ENCODE measurements around the gene UTF1. TPM values are rescaled to one million over a fixed set of nuclear protein-coding genes. Genes with fewer than 3 reads are reported as not detected.

Gene UTF1
- total RNA-seq, 1 donor from 2014 or later, result not detected

DNA sequence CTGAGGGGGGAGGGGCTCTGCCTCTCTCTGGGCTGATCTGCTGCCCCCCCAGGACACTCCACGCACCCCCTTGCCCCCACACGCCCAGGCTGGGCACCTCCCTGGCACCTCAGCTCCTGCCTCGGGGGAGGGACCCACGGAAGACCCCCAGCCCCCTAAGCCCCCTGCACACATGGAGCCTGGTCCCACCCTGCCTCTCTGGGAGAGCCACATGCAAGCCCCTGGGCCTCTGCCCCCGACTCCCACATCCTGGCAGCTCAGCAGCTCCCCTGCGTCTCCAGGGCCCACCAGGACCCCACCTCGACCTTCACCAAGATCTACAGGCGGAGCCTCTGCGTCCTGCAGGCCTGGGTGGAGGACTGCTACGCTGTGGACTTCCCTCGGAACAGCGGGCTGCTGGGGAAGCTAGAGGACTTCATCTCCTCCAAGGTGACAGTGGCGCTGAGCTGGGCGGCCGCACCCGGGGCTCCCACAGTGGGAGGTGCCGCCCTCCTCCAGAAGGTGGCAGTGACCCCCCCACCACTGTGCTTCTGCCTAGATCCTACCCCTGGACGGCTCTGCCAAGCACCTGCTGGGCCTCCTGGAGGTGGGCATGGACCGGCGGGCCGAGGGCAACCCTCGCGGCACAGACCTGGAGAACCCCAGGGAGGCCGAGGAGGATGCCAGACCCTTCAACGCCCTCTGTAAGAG, 18.7 kb upstream of the UTF1 start:
- TF ChIP-seq, protein P1, sequence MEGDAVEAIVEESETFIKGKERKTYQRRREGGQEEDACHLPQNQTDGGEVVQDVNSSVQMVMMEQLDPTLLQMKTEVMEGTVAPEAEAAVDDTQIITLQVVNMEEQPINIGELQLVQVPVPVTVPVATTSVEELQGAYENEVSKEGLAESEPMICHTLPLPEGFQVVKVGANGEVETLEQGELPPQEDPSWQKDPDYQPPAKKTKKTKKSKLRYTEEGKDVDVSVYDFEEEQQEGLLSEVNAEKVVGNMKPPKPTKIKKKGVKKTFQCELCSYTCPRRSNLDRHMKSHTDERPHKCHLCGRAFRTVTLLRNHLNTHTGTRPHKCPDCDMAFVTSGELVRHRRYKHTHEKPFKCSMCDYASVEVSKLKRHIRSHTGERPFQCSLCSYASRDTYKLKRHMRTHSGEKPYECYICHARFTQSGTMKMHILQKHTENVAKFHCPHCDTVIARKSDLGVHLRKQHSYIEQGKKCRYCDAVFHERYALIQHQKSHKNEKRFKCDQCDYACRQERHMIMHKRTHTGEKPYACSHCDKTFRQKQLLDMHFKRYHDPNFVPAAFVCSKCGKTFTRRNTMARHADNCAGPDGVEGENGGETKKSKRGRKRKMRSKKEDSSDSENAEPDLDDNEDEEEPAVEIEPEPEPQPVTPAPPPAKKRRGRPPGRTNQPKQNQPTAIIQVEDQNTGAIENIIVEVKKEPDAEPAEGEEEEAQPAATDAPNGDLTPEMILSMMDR (IDR thresholded peaks at IDR 0.05), result no peak
- no peak for TF ChIP-seq EZH2phosphoT487 (IDR thresholded peaks at IDR 0.05)
- no peak for TF ChIP-seq EZH2 (IDR thresholded peaks at IDR 0.05)
- H3K4me1 Mint-ChIP-seq, result peaks cover 3% of the 10 kb centered on the region

DNA sequence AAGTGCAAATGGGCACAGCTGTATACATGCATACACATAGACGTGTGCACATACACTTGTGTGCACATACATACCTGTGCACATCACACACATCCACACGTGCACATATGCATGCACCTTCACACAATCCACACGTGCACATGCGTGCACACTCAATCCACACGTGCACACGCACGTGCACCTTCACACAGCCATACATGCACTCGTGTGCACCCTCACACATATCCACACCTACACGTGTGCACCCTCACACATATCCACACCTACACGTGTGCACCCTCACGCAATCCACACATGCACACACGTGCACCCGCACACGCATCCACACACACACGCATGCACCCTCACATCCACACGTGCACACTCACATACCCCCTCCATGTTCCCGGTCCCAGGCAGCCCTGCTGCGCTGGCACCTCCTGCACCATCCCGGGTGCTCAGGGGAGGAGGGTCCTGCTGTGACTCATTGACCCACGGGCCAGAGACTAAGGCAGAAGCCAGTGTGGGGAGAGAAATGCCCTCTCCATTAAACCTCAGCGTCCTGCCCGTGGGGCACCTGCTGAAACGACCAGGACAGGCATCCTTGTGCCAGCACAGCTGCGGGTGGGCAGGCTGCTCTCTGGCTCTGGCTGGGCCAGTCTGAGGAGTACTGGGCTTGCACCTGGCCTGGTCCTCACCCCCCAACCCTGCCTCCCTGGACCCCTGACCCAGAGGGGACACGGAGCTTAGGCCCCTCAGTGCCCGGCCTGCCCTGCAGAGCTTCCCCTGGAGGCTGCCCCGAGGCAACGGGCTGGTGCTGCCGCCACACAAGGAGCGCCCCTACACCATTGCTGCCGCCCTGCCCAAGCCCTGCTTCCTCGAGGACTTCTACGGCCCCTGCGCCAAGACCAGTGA, 17.8 kb upstream of the UTF1 start:
- Histone ChIP-seq H3K27me3 (no peaks in the 10 kb centered on the region), H3K9ac (no peak overlapping the region), H3K4me3 (no peak overlapping the region), H2AFZ (replicated peaks) (no peak overlapping the region), H3K79me2 (ENCODE audit: low read depth) (no peaks in the 10 kb centered on the region), H4K20me1 (ENCODE audit: low read depth) (no peaks in the 10 kb centered on the region), H3K27ac (no peak overlapping the region), H3K9me3 (ENCODE audit: low read depth) (no peaks in the 10 kb centered on the region), H3K36me3 (no peaks in the 10 kb centered on the region), H3K4me1 (no peaks in the 10 kb centered on the region), H3K4me2 (no peak overlapping the region), H3F3A (ENCODE audit: low read depth) (no peaks in the 10 kb centered on the region)
- peaks cover 5% of the 10 kb centered on the region for H3K27me3 Mint-ChIP-seq (ENCODE audit: insufficient read depth, low read depth)
- DNase-seq (ENCODE audit: low spot score), result no peak
- peak overlapping the region; percentile 21 for H3K4me3 Mint-ChIP-seq
- peaks cover 3% of the 10 kb centered on the region for H3K9me3 Mint-ChIP-seq
- peaks cover 3% of the 10 kb centered on the region for H3K4me1 Mint-ChIP-seq
- H3K36me3 Mint-ChIP-seq, result no peaks in the 10 kb centered on the region
- TF ChIP-seq, protein P1 (IDR thresholded peaks at IDR 0.05), result no peak
- TF ChIP-seq EZH2phosphoT487 (IDR thresholded peaks at IDR 0.05) (no peak), EZH2 (IDR thresholded peaks at IDR 0.05) (no peak)
- H3K27ac Mint-ChIP-seq, result no peak overlapping the region

More for the DNA sequence above, 18.7 kb upstream of the UTF1 start:
- H4K20me1 ChIP-seq (ENCODE audit: low read depth), result no peaks in the 10 kb centered on the region
- no peaks in the 10 kb centered on the region for H3K27me3 ChIP-seq
- H3K27me3 Mint-ChIP-seq (ENCODE audit: insufficient read depth, low read depth), result peaks cover 2% of the 10 kb centered on the region
- H3K27ac ChIP-seq, result no peak overlapping the region
- no peak overlapping the region for H3K9ac ChIP-seq
- no peaks in the 10 kb centered on the region for H3F3A ChIP-seq (ENCODE audit: low read depth)
- H2AFZ ChIP-seq (replicated peaks), result no peak overlapping the region
- no peak overlapping the region for H3K4me3 Mint-ChIP-seq
- H3K27ac Mint-ChIP-seq, result no peak overlapping the region
- no peak for DNase-seq (ENCODE audit: low spot score)
- no peaks in the 10 kb centered on the region for H3K36me3 ChIP-seq
- H3K4me3 ChIP-seq, result no peak overlapping the region
- H3K4me1 ChIP-seq, result no peaks in the 10 kb centered on the region
- no peaks in the 10 kb centered on the region for H3K79me2 ChIP-seq (ENCODE audit: low read depth)
- no peaks in the 10 kb centered on the region for H3K9me3 Mint-ChIP-seq
- no peaks in the 10 kb centered on the region for H3K9me3 ChIP-seq (ENCODE audit: low read depth)
- no peaks in the 10 kb centered on the region for H3K36me3 Mint-ChIP-seq
- no peak overlapping the region for H3K4me2 ChIP-seq

DNA sequence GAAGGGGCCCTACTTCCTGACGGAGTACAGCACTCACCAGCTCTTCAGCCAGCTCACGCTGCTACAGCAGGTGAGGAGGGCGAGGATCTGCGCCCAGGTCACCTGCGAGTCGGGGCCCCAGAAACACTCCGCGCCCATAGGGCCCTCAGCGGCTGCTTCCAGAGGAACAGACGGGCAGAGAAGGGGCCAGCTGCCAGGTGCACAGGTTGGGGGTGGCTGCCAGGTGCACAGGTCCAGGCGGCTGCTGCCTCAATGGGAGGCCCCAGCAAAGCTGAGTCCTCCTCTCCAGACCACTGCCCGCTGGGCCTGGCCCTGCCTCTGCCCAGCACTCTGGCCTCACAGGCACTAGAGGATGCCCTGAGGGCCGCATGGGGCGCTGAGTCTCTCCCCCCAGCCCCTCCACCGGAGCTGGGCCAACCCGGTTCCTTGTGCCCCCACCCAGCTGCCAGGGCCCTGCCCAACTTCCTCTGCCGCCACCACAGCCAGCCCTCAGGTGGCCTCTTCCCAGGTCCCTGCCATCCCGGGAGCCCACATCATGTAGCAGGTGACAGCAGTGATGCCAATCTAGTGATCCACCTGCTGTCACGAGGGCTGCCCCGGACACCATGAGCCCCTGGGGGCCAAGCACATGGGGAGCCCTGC, 17.0 kb upstream of the UTF1 start:
- Histone ChIP-seq H2AFZ (replicated peaks) (no peak overlapping the region), H3K9ac (no peak overlapping the region), H3K36me3 (no peaks in the 10 kb centered on the region), H3K79me2 (ENCODE audit: low read depth) (no peaks in the 10 kb centered on the region), H3K4me3 (no peak overlapping the region), H3K4me1 (no peaks in the 10 kb centered on the region), H3F3A (ENCODE audit: low read depth) (no peaks in the 10 kb centered on the region), H3K27me3 (no peaks in the 10 kb centered on the region), H3K27ac (no peak overlapping the region), H4K20me1 (ENCODE audit: low read depth) (no peaks in the 10 kb centered on the region), H3K9me3 (ENCODE audit: low read depth) (no peaks in the 10 kb centered on the region), H3K4me2 (no peak overlapping the region)
- DNase-seq (ENCODE audit: low spot score), result no peak
- peaks cover 3% of the 10 kb centered on the region for H3K9me3 Mint-ChIP-seq
- H3K27ac Mint-ChIP-seq, result no peak overlapping the region
- no peak overlapping the region for H3K4me3 Mint-ChIP-seq
- H3K4me1 Mint-ChIP-seq, result peaks cover 3% of the 10 kb centered on the region
- H3K27me3 Mint-ChIP-seq (ENCODE audit: insufficient read depth, low read depth), result peaks cover 5% of the 10 kb centered on the region
- no peaks in the 10 kb centered on the region for H3K36me3 Mint-ChIP-seq
- TF ChIP-seq, protein P1 (IDR thresholded peaks at IDR 0.05), result no peak
- TF ChIP-seq EZH2phosphoT487 (IDR thresholded peaks at IDR 0.05), result no peak
- TF ChIP-seq EZH2 (IDR thresholded peaks at IDR 0.05), result no peak
